ENCODE measurements around the gene P2RX2. TPM values are rescaled to one million over a fixed set of nuclear protein-coding genes. Genes with fewer than 3 reads are reported as not detected.

The P2RX2 gene
- total RNA-seq, 1 experiment from 2014 or later: not detected

- TF ChIP-seq CTCF (IDR thresholded peaks at IDR 0.05 in 2 of 3, conservative IDR thresholded peaks at IDR 0.05 in 1 of 3; ENCODE audit: borderline replicate concordance in 1 of 3, insufficient read depth in 1 of 3, low read depth in 2 of 3, low read length in 2 of 3): no peak
- no peak for TF ChIP-seq ZNF274 (IDR thresholded peaks at IDR 0.05; ENCODE audit: low read depth, low read length)
- TF ChIP-seq ELF1 (IDR thresholded peaks at IDR 0.05; ENCODE audit: borderline replicate concordance, low read depth): no peak
- TF ChIP-seq RAD21 (IDR thresholded peaks at IDR 0.05; ENCODE audit: low read depth): no peak
Observed at GRCh38 chr12:132665794-132666193, 47.2 kb downstream of the P2RX2 start (continued).

DNA sequence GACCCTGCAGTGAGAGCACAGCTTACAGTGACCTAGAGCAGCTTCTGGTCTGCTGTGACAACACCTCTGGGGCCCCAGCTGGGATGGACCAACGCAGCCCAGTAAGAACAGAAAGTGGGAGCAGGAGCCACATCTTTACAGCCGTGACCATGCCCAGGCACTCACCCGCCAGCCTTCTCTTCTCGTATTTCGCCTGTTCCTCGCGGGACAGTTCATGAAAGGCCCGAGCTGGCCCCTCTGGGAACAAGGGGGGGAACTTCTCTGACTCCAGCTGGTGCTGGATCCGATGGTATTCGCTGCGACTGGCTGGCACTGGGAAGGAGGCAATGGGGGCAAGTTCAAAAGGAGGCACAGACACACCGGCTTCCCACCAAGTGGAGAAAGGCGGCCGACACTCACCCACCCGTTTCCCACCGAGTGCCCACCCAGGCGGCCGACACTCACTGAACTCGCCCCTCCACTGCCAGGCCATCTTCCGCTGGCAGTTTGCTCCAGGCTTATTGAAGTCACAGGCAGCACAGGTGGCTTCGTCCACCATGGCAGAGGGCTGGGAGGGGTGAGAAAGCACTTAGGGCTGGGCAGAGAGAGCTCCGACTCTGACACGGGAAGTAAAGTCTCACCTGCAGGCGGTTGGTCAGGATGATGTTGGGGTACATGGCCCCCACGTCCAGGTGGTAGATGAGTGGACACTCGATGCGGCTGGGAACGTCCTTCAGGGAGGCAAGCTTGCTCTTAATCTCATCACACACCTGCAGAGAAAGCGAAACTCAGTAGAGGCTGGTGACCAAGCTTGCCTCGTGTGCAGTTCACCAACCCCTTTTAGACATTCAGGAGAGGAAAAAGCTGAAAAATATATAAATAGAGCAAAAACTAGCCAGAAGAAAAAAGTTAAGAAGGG lies 49.9 kb downstream of the P2RX2 start:
- no peak overlapping the region for H3K4me3 ChIP-seq (replicated peaks in 1 of 2; ENCODE audit: low read depth in 1 of 2, low read length in 2 of 2)
- H4K20me1 ChIP-seq (ENCODE audit: insufficient read depth): no peaks in the 10 kb centered on the region
- no peaks in the 10 kb centered on the region for H3K27me3 ChIP-seq (ENCODE audit: insufficient read depth, low read length)
- BruUV-seq (replicated peaks): no TSS peak
- no peaks in the 10 kb centered on the region for H3K79me2 ChIP-seq (ENCODE audit: insufficient read depth, low read length)
- CTCF ChIA-PET: no interaction called here
- POLR2A ChIA-PET: no interaction called here
- peaks cover 58% of the 10 kb centered on the region in 2 experiments for H3K36me3 ChIP-seq (ENCODE audit: control insufficient read depth in 1 of 2, insufficient read depth in 2 of 2, low read length in 2 of 2)
- intact Hi-C loops (cut with micrococcal nuclease): no loop called here
- no peak overlapping the region for H2AFZ ChIP-seq (ENCODE audit: low read depth, low read length, poor library complexity, severe bottlenecking)
- no peak overlapping the region for H3K4me2 ChIP-seq (ENCODE audit: low read length)
- ATAC-seq (no peak), DNase-seq (ENCODE audit: low read depth, low spot score) (no peak)
- RAD21 ChIA-PET (ENCODE audit: low non-redundant PET in 1 of 2, low total read pairs in 2 of 2, uncharacterized antibody in 2 of 2, unreplicated experiment in 2 of 2): no interaction called here
- H3K9me2 ChIP-seq (ENCODE audit: insufficient read depth): no peaks in the 10 kb centered on the region
- H3K9me3 ChIP-seq (ENCODE audit: control insufficient read depth in 1 of 2, insufficient read depth in 1 of 2, low read depth in 1 of 2, low read length in 2 of 2): no peaks in the 10 kb centered on the region
- no peaks in the 10 kb centered on the region for H3K4me1 ChIP-seq (ENCODE audit: control insufficient read depth in 1 of 2, insufficient read depth in 2 of 2, low read length in 2 of 2)
- no peak overlapping the region for H3K9ac ChIP-seq (ENCODE audit: low read length)
- H3K27ac ChIP-seq (ENCODE audit: low read depth, low read length): no peak overlapping the region
- no peak for TF ChIP-seq ELF1 (IDR thresholded peaks at IDR 0.05; ENCODE audit: borderline replicate concordance, low read depth)
- TF ChIP-seq, protein P1, sequence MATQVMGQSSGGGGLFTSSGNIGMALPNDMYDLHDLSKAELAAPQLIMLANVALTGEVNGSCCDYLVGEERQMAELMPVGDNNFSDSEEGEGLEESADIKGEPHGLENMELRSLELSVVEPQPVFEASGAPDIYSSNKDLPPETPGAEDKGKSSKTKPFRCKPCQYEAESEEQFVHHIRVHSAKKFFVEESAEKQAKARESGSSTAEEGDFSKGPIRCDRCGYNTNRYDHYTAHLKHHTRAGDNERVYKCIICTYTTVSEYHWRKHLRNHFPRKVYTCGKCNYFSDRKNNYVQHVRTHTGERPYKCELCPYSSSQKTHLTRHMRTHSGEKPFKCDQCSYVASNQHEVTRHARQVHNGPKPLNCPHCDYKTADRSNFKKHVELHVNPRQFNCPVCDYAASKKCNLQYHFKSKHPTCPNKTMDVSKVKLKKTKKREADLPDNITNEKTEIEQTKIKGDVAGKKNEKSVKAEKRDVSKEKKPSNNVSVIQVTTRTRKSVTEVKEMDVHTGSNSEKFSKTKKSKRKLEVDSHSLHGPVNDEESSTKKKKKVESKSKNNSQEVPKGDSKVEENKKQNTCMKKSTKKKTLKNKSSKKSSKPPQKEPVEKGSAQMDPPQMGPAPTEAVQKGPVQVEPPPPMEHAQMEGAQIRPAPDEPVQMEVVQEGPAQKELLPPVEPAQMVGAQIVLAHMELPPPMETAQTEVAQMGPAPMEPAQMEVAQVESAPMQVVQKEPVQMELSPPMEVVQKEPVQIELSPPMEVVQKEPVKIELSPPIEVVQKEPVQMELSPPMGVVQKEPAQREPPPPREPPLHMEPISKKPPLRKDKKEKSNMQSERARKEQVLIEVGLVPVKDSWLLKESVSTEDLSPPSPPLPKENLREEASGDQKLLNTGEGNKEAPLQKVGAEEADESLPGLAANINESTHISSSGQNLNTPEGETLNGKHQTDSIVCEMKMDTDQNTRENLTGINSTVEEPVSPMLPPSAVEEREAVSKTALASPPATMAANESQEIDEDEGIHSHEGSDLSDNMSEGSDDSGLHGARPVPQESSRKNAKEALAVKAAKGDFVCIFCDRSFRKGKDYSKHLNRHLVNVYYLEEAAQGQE (IDR thresholded peaks at IDR 0.05; ENCODE audit: low read depth): no peak
- TF ChIP-seq EGR1 (IDR thresholded peaks at IDR 0.05; ENCODE audit: low read depth): no peak
- no peak for TF ChIP-seq CBX3 (IDR thresholded peaks at IDR 0.05; ENCODE audit: low read depth)
- TF ChIP-seq SIN3A (IDR thresholded peaks at IDR 0.05; ENCODE audit: low read depth): no peak
- TF ChIP-seq POLR2A (IDR thresholded peaks at IDR 0.05; ENCODE audit: borderline replicate concordance, extremely low read depth, insufficient read depth, insufficient read length): no peak
- TF ChIP-seq FOSL1 (IDR thresholded peaks at IDR 0.05; ENCODE audit: low read depth): no peak
- no peak for TF ChIP-seq JUND (IDR thresholded peaks at IDR 0.05)
- TF ChIP-seq YY1 (IDR thresholded peaks at IDR 0.05; ENCODE audit: extremely low read depth, insufficient replicate concordance, low read depth, low read length): no peak
- no peak for TF ChIP-seq CTCF (IDR thresholded peaks at IDR 0.05 in 2 of 3, conservative IDR thresholded peaks at IDR 0.05 in 1 of 3; ENCODE audit: borderline replicate concordance in 1 of 3, insufficient read depth in 1 of 3, low read depth in 2 of 3, low read length in 2 of 3)
- TF ChIP-seq RAD21 (IDR thresholded peaks at IDR 0.05; ENCODE audit: low read depth): no peak

All from HCT116 (cell line).